ENCODE measurements around the gene PHLDB2.

PHLDB2 gene

GRCh38 chr3:111857474-111857873 lies 1.6 kb upstream of the PHLDB2 start:
- ATAC-seq, result no peak
- TF ChIP-seq ESRRG (CRISPR knock-in tag; IDR thresholded peaks at IDR 0.05) (no peak), ZNF70 (CRISPR knock-in tag; IDR thresholded peaks at IDR 0.05) (no peak), CSRNP3 (CRISPR knock-in tag; IDR thresholded peaks at IDR 0.05) (no peak), PPARA (CRISPR knock-in tag; IDR thresholded peaks at IDR 0.05; ENCODE audit: borderline replicate concordance) (no peak), TOX (CRISPR knock-in tag; IDR thresholded peaks at IDR 0.05; ENCODE audit: borderline replicate concordance) (no peak), ZFP3 (CRISPR knock-in tag; IDR thresholded peaks at IDR 0.05) (no peak), ZNF8 (CRISPR knock-in tag; IDR thresholded peaks at IDR 0.05) (no peak), ARNTL (CRISPR knock-in tag; IDR thresholded peaks at IDR 0.05; ENCODE audit: borderline replicate concordance, low read depth) (no peak), TSHZ2 (CRISPR knock-in tag; IDR thresholded peaks at IDR 0.05) (no peak)
- TF ChIP-seq, protein P1, sequence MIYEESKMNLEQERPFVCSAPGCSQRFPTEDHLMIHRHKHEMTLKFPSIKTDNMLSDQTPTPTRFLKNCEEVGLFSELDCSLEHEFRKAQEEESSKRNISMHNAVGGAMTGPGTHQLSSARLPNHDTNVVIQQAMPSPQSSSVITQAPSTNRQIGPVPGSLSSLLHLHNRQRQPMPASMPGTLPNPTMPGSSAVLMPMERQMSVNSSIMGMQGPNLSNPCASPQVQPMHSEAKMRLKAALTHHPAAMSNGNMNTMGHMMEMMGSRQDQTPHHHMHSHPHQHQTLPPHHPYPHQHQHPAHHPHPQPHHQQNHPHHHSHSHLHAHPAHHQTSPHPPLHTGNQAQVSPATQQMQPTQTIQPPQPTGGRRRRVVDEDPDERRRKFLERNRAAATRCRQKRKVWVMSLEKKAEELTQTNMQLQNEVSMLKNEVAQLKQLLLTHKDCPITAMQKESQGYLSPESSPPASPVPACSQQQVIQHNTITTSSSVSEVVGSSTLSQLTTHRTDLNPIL (CRISPR knock-in tag; IDR thresholded peaks at IDR 0.05; ENCODE audit: low read depth), result no peak
- TF ChIP-seq, protein P2, sequence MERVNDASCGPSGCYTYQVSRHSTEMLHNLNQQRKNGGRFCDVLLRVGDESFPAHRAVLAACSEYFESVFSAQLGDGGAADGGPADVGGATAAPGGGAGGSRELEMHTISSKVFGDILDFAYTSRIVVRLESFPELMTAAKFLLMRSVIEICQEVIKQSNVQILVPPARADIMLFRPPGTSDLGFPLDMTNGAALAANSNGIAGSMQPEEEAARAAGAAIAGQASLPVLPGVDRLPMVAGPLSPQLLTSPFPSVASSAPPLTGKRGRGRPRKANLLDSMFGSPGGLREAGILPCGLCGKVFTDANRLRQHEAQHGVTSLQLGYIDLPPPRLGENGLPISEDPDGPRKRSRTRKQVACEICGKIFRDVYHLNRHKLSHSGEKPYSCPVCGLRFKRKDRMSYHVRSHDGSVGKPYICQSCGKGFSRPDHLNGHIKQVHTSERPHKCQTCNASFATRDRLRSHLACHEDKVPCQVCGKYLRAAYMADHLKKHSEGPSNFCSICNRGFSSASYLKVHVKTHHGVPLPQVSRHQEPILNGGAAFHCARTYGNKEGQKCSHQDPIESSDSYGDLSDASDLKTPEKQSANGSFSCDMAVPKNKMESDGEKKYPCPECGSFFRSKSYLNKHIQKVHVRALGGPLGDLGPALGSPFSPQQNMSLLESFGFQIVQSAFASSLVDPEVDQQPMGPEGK (CRISPR knock-in tag; IDR thresholded peaks at IDR 0.05; ENCODE audit: borderline replicate concordance), result no peak

- no peak for ATAC-seq
- TF ChIP-seq PPARA (CRISPR knock-in tag; IDR thresholded peaks at IDR 0.05; ENCODE audit: borderline replicate concordance) (no peak), SNAI2 (CRISPR knock-in tag; IDR thresholded peaks at IDR 0.05) (no peak), ISL1 (CRISPR knock-in tag; IDR thresholded peaks at IDR 0.05) (no peak), GLIS3 (CRISPR knock-in tag; IDR thresholded peaks at IDR 0.05) (no peak), TSHZ2 (CRISPR knock-in tag; IDR thresholded peaks at IDR 0.05) (no peak), ESRRG (CRISPR knock-in tag; IDR thresholded peaks at IDR 0.05) (no peak), CSRNP3 (CRISPR knock-in tag; IDR thresholded peaks at IDR 0.05) (no peak)
- TF ChIP-seq, protein P3, sequence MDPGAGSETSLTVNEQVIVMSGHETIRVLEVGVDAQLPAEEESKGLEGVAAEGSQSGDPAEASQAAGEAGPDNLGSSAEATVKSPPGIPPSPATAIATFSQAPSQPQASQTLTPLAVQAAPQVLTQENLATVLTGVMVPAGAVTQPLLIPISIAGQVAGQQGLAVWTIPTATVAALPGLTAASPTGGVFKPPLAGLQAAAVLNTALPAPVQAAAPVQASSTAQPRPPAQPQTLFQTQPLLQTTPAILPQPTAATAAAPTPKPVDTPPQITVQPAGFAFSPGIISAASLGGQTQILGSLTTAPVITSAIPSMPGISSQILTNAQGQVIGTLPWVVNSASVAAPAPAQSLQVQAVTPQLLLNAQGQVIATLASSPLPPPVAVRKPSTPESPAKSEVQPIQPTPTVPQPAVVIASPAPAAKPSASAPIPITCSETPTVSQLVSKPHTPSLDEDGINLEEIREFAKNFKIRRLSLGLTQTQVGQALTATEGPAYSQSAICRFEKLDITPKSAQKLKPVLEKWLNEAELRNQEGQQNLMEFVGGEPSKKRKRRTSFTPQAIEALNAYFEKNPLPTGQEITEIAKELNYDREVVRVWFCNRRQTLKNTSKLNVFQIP (CRISPR knock-in tag; IDR thresholded peaks at IDR 0.05; ENCODE audit: borderline replicate concordance, low read depth), result no peak
- TF ChIP-seq, protein P1 (CRISPR knock-in tag; IDR thresholded peaks at IDR 0.05; ENCODE audit: low read depth), result no peak
These were observed 423 bp upstream of the PHLDB2 start for GRCh38 chr3:111858642-111859041.
